GM18858 (cell line): ENCODE measurements around the gene USP9Y.
"Not testable (repeated sequence)": the region's sequence is repeated elsewhere in the genome, so short reads cannot be mapped to it uniquely, and the experiment has no call there.

Experiments
- ATAC-seq: cut with Tn5 transposase; IDR thresholded peaks from one replicate; pipeline ENCODE4 v1.9.1; 2021; ENCODE audit not compliant: unreplicated experiment

USP9Y gene

GRCh38 chrY:12701181-12701695, at the start of gene USP9Y:
Gene USP9Y, plus strand, starts transcription at chrY:12701231. Its CDS starts 8,217 bp downstream, at chrY:12709448.
- ATAC-seq, result no peak

GRCh38 chrY:12651621-12652036, 49.4 kb upstream of the USP9Y start:
- no peak for ATAC-seq

- ATAC-seq, result no peak
Measured at GRCh38 chrY:12661745-12662681, 39.0 kb upstream of the USP9Y start.

DNA sequence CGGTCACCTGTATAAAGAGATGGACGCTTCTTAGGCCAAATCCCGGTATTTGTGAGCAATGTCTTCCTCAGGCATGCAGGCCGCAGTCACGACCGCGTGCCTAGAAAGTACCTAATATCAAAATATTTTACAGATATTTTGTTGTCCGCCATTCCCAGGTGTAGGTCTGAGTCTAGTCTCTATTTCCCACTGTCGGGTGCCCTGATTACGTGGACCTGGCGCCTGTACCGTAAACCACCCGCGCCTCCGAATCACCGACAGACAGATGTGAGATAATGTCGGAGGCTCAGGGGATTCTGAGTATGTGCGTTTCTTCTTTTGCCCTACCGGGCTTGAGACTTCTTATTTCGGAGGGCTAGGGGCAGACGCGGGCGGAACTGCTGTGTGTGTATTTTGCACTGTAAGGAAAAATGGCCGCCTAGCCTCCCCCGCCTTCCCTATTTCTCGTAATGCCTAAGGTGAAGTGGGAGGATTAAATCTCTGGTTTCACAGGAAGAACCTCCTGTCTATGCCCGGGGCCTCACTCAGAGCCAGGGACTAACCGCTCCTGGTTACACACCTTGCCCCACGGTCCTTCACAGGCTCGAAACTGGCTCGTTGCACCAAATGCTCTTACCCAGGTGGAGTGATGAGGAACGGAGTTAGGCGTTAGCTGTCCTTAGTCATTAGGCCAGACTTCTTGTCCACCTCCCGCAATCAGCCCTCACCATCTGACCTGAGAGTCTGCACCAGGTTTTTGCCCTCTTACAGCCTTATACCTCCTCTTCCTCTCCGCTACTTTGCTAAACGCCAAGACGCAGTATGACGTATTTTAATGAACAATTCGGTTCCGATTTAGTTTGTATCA, 38.1 kb upstream of the USP9Y start:
- ATAC-seq, result no peak

DNA sequence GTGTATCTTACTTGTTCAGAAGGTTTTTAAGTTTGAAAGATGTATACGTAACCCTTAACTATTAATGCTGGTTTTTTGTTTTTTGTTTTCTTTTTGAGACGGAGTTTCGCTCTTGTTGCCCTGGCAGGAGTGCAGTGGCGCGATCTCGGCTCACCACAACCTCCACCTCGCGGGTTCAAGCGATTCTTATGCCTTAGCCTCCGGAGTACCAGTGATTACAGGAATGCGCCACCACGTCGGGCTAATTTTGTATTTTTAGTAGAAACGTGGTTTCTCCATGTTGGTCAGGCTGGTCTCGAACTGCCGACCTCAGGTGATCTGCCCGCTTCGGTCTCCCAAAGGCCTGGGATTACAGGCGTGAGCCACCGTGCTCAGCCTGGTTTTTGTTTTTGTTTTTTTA, 37.2 kb upstream of the USP9Y start:
- ATAC-seq, result not testable (repeated sequence)

DNA sequence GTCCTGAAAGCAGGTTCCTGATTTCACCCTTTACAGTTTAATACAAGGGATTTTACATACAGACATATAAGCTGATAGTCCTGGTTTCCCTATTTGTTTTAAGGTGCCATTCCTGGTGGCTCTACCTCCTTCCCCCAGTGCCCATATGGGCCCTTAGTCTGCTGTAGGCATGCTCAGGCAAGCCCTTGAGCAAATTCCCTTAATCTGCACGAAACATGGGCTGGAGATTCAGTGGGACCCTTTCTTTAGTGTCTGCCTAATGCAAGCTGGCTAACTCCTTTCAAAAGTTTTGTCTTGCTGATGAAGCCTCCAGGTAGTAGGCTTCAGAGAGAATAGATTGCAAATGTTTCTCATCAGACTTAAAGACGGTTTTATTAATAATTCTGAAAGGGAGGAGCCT, 22.9 kb upstream of the USP9Y start:
- ATAC-seq, result no peak

DNA sequence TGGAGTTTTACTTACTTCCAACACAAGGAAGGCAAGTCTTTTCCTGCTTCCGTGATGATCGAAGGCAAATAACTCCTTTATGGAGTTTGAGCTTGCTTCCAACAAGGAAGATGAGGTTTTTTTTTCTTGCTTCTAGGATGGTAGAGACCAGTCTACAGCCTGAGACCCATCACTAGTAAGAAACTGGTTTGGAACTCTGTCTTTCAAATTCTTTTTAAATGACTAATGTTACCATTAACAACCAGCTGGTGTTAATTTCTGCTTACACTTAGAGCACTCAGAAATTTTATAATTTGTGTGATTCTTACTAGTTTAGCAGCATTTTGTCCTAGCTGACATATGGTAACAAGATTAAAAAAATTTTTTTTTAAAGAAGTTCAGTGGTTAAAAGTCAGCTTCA, 19.5 kb upstream of the USP9Y start:
- no peak for ATAC-seq

DNA sequence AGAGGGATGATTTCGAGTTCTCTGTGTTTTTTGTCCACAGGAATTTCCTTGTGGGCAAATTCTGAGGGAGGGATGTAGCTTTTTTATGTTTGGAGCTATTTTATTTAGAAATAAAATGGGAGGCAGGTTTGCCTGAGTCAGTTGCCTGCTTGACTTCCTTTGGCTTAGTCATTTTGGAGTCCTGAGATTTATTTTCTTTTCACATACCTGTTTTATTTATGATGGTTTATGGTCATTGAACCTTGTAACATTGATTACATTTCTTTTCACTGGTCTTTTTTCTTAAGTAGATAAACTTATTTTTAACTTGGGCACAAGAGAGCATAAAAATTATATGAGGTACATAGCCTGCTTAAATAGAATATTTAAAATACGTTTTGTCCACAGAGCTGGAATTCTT, 12.7 kb upstream of the USP9Y start:
- no peak for ATAC-seq

DNA sequence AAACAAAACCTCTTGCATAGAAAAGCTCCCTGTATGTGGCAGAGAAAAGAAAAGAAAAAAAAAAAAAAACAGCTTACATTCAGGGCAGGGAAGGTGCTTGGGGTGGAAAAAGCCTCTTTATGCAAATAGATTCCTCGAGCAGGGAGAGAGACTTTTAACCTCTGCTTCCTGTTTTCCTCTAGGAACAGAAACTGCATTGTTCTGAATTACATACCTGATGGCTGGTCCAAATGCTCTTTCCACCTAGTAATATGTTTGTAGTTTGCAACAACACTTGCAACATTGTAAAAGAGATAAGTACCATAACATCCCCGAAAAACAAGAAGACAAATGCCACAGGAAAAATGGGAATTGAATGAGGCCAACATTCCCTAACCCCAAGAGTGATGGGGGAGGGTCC, 944 bp upstream of the USP9Y start:
- no peak for ATAC-seq

DNA sequence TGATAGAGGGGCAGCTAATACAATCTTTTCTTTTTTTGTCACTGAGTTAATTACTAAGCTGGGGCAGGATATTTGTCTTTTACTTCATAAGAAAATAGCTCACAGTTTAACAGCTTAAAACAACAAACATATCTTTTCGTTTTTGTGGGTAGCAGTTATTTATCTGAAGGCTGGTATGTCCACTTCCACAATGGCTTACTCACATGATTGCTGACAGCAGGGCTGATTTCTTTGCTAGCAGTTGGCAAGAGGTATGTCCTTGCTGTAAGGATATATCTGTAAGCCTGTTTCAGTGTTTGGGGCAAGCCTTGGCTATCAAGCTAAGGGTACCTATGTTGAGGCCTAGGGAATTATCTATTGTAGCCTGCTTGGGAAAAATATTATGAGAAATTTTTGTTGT, 1.1 kb downstream of the USP9Y start:
- ATAC-seq, result no peak

DNA sequence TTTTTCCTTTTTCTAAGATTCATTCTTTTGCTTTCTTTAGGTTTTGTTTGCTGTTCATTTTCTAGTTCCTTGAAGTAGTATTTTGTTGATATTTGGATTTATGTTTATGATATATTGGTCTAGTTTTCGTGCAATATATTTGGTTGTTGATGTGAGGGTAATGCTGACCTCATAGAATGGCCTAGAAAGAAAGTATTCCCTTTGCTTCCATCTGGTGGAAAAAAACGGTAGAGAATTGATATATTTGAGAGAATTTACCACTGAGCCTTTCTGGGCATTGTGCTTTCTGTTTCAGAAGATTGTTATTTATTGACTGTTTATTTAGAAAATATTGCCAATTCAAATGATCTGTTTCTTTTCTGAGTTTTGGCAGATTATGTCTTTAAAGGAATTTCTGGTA, 9.4 kb downstream of the USP9Y start:
- ATAC-seq, result no peak

DNA sequence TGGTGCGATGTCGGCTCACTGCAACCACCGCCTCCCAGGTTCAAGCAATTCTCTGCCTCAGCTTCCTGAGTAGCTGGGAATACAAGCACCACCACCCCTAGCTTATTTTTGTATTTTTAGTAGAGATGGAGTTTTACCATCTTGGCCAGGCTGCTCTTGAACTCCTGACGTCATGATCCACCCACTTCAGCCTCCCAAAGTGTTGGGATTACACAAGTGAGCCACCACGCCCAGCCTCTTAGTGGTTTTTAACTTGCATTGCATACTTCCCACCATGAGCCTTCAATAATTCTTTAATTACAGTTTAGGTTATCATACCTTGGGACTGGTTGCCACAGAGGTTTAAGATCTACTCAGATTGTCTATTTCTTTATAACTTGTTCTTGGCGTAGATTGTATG, 14.3 kb downstream of the USP9Y start:
- no peak for ATAC-seq

- ATAC-seq, result no peak
Measured at GRCh38 chrY:12729746-12730145, 28.7 kb downstream of the USP9Y start.

- no peak for ATAC-seq
Measured at GRCh38 chrY:12733625-12734024, 32.6 kb downstream of the USP9Y start.

DNA sequence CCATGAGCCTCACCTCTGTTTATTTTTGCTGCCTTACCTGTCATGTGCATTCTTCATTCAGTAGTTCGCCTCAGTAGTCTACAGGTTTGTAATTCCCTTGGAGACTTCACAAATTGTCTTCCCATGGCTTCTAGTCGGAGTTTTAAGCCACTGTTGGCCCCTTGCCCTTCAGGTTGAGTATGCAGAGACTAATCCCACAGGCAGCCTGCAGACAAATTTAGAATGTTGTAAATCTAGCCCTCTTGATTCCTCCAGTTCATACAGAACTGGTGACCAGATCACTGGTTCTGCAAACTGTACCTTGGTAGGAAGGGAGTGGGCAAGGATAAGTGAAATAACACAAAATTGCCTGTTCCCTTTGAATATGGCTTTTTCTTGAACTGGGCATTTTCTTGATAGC, 33.0 kb downstream of the USP9Y start:
- no peak for ATAC-seq

- ATAC-seq, result no peak
Measured at GRCh38 chrY:12741414-12741813, 40.4 kb downstream of the USP9Y start.

- ATAC-seq, result no peak
Measured at GRCh38 chrY:12742725-12743124, 41.7 kb downstream of the USP9Y start.

DNA sequence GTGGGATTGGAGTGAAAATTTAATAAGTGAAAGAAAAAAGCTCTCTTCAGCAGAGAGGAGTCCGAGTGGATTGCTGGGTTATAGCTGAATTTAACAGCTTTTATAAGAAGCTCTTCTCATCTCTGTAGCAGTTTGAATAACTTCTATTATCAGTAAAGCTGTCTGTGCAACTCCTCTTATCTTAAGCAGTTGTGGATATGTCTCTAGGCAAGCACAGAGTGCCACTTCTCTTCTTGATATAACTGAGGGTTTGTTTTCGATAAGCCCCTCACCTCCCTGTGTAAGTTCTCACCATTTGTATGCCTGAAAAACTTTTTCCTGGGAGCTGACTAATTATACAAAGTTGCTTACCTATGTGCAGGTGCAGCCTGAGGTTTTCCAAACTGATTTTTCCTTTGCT, 43.1 kb downstream of the USP9Y start:
- ATAC-seq, result no peak

DNA sequence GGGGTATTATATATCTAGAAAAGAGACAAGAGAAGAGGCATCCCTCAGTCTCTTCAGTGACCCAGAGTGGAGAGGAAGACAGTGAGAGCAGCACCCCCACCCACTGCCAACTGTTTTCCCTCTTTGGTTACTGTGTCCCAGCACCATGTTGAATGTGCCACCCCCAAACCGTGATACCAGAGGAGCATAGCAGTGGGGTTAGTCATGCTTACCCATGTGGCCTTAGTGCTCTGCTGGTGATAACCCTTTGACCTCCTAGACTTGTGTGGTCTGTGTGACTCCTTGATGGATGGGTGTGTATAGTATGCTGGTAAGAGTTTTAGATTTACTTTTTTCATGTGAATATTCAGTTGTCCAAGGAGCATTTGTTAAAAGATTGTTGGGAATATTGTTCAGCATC, 48.3 kb downstream of the USP9Y start:
- no peak for ATAC-seq

DNA sequence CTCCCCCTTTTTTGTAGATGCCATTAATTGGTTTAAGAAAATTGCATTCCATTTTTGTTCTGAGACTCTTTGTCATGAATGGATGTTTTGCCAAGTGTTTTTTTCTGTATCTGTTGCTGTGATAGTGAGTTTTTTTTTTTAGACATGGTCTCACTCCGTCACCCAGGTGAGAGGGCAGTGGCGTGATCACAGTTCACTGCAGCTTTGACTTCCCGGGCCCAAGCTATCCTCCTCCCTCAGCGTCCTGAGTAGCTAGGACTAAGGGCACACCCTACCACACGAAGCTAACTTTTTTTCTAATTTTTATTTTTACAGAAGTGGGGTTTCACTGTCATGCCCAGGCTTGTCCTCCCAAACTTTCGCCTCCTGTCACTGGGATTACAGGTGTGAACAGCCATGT, 51.8 kb downstream of the USP9Y start:
- ATAC-seq, result no peak

DNA sequence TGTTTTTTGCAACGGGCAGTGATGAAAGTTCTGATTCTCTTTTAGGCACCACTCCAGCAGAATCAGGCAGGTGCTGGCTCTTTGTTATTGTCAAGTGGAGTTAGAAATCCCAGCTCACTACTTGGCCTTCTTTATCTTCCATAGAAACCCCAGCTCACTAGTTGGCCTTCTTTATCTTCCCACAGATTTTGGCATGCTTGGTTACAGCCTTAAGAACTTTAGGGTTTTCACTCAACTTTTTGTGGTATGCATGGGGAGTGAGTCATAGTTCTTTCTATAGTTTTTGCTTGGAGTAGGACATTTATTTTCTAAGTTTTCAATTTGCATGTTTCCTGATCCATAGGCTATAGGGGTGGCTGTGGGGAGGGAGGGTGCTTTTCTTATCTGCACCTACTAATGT, 55.0 kb downstream of the USP9Y start:
- no peak for ATAC-seq

- no peak for ATAC-seq
Measured at GRCh38 chrY:12765976-12766375, 64.9 kb downstream of the USP9Y start.
